Stimulated activated CD4-positive, alpha-beta T cell treated with anti-CD3 and anti-CD28 coated beads, Interleukin-2, amount 100 ng/mL, for 4 hours (primary cell): ENCODE results near the gene LRFN5.
"Not testable (repeated sequence)": the region's sequence is repeated elsewhere in the genome, so short reads cannot be mapped to it uniquely, and the experiment has no call there.

Source experiments
- DNase-seq: peaks from one replicate; pipeline ENCODE4 v3.0.0-alpha.2; 2020; ENCODE audit warnings: low read depth

The LRFN5 gene

DNA sequence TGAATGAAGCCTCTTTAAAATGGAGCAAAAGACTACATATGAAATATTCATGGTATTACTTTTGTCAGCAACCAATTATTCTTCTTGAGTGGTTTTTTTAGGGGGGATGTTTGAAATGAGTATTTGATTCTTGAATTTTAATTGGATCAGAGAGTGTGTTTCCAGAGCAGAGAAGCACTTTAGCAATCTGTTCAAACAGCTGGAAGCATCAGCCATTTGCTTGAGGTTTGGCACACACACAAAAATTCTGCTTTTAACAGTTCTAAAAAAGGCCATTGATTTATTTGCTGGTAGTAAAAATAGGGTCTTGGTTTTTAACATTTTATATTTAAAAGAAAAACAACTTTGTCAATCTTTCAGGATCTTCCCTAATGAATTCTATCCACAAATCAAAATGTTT is 292.7 kb downstream of the LRFN5 start:
- DNase-seq, result no peak

DNA sequence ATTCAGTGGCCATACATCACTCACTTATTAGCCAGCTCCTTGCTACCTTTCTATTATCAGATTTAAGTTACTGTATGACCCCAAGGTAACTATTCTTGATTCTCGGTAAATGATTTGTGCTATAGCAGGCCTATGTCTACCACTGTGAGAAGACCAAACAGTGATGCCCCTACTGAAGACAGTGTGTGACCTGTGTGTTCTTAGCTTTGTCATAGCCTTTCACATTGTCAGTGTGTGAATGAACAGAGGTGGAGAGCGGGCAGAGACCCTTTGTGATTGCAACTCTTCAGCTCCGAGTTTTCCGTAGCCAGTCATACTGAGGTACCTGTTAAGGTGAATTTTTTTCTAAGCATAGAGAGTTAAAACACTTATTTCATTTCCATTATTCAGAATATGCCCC is 294.0 kb downstream of the LRFN5 start:
- no peak for DNase-seq

DNA sequence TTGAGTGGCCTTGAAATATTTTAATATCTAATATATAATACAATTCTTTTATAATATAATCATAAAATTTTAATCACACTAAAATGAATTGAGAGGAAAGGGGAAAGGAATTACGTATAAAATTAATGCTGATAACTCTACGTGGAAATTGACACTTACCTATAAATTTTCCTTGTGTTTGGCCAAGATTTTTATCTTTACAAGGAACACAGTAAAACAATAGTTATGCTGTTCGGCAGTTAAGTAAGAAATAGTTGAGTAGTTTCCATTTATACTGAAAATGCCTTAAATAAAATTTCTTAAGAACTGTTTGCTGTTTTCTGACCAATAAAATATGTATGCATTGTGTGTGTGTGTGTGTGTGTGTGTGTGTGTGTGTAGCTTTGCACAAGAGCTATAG is 294.4 kb downstream of the LRFN5 start:
- no peak for DNase-seq

DNA sequence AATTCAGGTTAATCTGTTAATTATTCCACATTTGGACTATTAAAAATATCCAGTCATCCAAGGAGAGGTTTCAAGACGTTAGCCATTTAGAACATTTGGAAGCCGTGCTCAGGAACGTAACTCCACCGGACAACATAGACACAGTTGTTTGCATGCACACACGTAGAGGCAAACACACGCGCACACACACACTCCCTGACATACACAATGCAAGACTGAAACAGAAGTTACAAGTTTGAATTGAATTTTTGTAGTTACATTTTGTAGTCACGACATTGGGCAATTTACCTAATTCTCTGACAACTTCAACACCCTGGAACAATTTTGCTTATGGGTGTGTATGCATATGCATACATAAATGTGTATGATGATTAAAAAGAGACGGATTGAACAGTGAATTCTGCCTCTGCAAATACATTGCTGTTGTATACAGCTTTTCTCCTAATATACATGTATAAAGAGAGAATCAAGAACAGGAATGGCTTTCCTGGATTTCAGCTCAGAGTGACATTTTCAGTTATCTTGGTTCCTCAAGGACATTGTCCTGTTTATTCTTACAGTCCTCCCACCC is 298.8 kb downstream of the LRFN5 start:
- DNase-seq, result no peak

DNA sequence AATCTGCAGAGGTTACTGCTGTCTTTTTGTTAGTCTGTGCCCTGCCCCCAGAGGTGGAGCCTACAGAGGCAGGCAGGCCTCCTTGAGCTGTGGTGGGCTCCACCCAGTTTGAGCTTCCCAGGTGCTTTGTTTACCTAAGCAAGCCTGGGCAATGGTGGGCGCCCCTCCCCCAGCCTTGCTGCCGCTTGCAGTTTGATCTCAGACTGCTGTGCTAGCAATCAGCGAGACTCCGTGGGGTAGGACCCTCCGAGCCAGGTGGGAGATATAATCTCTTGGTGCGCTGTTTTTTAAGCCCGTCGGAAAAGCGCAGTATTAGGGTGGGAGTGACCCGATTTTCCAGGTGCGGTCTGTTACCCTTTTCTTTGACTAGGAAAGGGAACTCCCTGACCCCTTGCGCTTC is 304.5 kb downstream of the LRFN5 start:
- DNase-seq, result not testable (repeated sequence)

DNA sequence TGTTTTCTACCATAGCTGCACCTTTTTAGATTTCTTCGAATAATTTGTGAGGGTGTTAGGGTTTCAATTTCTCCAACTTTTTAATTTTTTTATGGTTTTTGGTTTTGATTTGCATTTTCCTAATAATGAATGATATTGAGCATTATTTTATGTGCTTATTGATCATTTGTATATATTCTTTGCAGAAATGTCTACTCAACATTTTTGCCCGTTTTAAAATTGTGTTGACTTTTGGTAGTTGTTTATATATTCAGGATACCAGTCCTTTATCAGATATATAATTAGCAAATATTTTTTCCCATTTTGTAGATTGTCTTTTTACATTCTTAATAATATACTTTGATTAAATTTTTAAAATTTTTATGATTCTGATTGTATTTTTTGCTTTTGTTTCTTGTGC is 306.7 kb downstream of the LRFN5 start:
- no peak for DNase-seq

DNA sequence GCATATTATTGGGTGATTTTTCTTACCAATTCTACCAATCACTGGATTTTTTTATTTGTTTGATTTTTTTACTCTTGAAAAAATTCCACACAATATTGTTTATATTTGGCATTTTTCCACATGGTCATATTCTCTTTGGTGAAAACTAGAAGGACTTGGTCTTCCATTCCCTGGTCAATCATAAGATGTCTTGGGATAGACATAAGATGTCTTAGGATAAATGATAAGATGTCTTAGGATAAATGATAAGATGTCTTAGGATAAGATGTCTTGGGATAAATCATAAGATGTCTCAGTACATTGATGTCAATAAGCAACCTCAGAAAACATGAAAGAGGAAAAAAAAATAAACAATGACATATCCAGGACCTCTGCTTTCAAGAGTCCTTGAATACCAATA is 309.1 kb downstream of the LRFN5 start:
- no peak for DNase-seq

DNA sequence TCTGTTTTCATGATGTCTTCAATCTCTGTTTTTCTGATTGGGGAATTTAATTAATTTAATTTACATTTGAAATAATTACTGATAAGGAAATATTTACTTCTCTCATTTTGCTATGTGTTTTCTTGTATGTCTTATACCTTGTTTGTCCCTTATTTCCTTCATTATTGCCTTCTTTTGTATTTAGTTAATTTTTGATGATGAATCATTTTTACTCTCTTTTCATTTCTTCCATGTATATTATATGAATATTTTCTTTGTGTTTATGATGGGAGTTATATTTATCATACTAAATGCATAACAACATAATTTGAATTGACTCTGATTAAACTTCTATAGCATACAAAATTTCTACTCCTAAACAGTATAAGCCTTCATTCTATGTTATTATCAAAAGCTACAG is 309.6 kb downstream of the LRFN5 start:
- DNase-seq, result no peak

DNA sequence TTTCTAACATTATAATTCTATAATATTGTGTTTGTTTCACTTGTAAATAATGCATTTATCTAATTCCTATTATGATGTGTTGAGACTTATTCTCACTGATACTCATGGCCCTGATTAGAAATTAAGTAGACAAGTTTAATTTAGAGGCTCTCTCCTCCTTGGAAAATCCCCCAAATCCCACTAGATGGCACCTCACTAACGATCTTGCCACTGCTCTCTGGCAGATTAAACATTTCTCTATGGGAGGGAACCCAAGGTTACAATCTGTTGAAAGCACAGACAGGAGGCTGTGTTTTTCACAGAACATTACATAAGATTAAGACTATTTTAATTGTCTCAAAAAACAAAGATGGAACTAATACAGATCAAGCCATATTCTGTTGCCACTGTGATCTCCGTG is 318.7 kb downstream of the LRFN5 start:
- DNase-seq, result no peak

DNA sequence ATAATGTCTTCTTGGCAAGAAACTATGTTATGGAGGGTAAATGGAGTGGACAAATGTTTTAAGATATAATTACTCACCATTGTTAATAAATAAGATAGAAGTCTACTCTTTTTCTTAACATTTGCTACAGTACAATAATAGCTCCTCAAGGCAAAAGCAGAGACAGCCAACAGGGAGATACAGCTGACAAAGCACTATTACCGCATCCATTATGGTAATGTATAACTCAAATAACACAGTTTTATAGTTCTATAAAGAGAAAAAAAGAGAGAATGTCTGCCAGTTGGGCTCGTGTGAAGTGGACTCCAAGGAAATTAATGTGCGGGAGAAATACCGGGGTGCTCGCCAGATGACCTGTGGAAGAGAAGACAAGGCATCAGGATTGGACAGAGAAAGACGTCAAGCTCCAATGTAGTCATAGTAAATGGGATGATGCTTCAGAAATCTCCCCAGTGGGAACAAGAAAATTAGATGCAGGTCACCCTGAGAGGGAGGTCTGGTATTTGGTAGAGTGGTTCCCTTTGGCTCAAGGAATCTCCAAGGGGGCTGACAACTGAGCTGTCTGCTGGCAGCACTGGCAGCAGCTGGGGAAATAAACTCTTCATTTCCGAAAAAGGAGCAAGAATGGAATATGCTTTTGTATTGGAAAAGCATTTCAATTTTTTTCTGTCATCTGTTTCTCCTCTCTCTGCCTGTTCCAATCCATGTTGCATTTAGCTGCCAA is 343.9 kb downstream of the LRFN5 start:
- no peak for DNase-seq
